DMS53 treated with DMSO at 0.1 percent for 48 hours (cell line): ENCODE measurements around the gene FFAR3.

Experiments
- DNase-seq: peaks from one replicate; lab custom pipeline; 2025; ENCODE audit not compliant: unreplicated experiment; lab: John Stamatoyannopoulos, UW

Gene FFAR3

DNA sequence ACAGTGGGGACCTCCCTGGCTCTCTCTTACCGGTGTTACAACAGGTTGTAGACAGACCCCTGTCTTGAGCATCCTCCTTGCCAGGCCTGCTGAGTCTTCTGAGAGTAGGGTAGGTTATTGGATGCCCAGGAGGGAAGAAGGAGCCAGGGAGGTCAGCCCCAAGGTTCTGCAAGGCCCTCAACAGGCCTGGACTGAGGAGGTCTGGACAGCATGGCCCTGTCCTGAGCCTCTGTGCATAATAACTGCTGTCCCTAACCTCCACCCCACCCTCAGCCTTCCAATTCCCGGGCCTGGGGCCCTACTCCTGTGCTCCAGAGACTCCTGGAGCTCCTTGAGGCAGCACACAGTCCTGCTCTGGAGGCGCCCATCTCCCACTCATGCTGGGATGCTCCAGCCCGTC is 28.9 kb upstream of the FFAR3 start:
- DNase-seq, result no peak

DNA sequence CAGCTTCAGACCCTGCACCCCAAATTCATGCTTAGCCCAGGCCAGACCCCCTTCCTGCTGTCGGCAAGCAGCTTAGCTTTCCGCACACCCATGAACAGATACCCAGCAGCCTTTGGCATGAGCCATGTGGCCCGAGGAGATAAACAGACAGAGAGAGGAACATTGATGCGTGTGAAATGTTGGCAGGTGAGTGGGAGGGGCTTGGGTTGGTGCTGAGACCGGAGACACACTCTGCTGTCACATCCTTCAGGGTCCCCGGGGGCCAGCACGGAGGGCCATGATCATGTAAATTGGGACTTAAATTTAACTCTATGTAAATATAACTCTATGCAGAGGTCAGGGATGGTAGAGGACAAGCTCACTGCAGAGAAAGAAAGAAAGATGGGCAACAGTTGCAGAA is 27.8 kb upstream of the FFAR3 start:
- no peak for DNase-seq

DNA sequence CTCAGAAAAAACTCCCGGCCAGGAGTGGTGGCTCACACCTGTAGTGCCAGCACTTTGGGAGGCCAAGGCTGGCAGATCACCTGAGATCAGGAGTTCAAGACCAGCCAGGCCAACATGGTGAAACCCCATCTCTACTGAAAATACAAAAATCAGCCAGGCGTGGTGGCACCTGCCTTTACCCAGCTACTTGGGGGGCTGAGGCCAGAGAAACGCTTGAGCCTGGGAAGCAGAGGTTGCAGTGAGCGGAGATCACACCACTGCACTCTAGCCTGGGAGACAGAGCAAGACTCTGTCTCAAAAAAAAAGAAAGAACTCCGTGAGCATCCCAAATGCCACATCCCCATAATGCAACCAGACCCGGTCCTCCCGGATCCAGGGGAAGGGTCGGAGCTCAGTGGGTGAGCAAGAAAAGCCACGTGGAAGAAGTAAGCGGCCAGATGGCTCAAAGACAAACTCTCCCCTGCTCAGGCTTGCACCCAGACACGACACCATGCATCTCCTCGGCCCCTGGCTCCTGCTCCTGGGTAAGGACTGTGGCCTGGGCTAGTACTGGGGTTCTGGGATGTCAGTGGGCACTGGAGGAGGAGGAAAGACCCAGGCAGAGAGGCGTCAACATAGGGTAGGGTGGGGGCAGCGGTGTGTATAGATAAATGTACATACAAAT is 26.6 kb upstream of the FFAR3 start:
- no peak for DNase-seq

DNA sequence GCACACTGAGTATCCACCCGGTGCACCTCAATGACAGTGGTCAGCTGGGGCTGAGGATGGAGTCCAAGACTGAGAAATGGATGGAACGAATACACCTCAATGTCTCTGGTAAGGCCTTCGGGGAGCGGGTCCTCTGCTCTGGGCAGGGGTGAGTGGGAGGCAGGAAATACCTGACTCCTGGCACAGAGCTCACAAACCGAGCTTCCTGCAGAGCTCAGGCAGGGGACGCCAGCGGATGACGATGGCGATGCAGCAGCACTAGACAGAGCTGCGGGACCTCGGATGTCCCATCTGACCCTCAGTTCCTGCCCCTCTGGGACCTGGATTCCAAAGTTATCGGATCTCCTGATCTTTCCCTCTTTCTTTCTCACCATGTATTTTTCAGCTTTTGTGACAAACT is 25.4 kb upstream of the FFAR3 start:
- no peak for DNase-seq

- no peak for DNase-seq
These were observed 24.0 kb upstream of the FFAR3 start for GRCh38 chr19:35334144-35334753.

DNA sequence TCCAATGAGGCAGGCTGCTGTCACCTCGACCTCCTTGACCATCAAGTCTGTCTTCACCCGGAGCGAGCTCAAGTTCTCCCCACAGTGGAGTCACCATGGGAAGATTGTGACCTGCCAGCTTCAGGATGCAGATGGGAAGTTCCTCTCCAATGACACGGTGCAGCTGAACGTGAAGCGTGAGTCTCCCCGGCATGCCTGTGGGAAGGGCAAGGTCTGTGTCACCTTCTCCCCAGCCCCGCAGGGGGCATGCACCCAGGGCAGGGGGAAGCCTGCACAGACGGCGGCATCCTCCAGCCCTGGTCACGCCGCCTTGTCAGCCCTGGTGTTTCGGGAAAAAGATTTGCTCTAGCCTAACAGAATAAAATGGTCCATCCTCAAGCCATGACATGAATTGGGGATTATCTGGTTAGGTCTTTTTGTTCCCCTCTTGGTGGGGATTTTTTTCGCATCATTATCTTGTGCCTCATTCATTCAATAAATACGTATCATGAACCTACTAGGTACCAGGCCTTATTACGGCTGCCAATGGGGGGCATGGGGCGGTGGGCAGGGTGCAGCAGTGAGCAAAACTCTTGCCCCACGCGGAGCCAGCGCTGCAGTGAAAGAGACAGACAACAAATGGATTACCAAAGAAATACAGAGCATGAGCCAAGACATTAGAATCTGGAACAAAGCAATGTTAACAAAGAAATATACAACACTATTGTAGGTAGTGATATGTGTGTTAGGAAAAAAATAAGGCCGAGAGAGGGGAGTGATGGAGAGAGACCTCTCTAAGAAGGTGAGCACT is 21.9 kb upstream of the FFAR3 start:
- DNase-seq, result no peak

DNA sequence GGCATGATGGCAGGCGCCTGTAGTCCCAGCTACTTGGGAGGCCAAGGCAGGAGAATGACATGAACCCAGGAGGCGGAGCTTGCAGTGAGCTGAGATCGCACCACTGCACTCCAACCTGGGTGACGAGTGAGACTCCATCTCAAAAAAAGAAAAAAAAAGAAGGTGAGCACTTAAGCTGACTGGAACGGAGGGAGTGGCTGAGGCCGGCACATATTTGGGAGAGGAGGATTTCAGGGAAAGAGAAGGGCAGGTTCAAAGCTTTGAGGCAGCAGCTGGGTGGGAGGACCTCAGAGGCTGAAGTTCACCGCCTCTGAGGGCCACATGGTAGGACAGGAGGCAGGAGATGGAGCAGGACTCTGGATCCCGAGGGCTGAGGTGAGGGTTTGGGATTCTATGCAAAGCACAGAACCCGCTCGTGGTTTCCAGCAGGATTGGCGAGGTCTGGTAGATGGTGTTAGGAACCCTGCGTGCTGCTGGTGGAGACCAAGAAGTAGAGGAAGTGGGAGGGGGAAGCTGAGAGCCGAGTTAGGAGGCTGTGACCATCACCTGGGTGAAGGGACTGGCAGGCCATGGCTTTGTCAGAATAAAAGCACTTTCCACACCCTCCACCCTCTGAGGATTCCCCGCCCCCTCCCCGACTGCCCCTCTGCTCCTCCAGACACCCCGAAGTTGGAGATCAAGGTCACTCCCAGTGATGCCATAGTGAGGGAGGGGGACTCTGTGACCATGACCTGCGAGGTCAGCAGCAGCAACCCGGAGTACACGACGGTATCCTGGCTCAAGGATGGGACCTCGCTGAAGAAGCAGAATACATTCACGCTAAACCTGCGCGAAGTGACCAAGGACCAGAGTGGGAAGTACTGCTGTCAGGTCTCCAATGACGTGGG is 20.9 kb upstream of the FFAR3 start:
- DNase-seq, result no peak

DNA sequence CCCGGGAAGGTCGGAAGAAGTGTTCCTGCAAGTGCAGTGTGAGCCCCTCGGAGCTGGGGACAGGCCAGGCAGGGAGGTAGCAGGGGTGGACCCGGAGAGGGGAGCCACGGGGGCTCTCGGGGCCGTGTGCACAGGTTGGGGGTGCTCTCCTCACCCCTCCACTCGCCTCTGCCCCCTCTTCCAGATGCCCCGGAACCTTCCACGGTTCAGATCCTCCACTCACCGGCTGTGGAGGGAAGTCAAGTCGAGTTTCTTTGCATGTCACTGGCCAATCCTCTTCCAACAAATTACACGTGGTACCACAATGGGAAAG is 20.3 kb upstream of the FFAR3 start:
- DNase-seq, result no peak

GRCh38 chr19:35340431-35340830 is 17.8 kb upstream of the FFAR3 start:
- DNase-seq, result no peak

- no peak for DNase-seq
These were observed 17.3 kb upstream of the FFAR3 start for GRCh38 chr19:35341006-35341405.

DNA sequence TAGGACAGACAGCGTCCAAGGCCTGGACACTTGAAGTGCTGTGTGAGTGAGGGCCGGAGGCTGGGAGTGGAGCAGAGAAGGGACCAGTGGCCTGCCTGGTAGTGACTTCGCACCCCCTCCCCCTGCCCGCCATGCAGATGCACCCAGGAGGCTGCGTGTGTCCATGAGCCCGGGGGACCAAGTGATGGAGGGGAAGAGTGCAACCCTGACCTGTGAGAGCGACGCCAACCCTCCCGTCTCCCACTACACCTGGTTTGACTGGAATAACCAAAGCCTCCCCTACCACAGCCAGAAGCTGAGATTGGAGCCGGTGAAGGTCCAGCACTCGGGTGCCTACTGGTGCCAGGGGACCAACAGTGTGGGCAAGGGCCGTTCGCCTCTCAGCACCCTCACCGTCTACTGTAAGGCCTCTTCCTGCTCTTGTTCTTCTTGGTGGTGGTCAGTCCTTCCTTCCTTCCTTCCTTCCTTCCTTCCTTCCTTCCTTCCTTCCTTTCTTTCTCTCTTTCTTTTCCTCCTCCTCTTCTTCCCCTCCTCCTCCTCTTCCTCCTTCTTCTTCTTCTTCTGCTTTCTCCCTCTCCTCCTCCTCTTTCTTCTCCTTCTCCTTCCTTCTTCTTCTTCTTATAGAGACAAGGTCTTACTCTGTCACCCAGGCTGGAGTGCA is 16.6 kb upstream of the FFAR3 start:
- DNase-seq, result no peak

- no peak for DNase-seq
These were observed 15.8 kb upstream of the FFAR3 start for GRCh38 chr19:35342430-35342829.

DNA sequence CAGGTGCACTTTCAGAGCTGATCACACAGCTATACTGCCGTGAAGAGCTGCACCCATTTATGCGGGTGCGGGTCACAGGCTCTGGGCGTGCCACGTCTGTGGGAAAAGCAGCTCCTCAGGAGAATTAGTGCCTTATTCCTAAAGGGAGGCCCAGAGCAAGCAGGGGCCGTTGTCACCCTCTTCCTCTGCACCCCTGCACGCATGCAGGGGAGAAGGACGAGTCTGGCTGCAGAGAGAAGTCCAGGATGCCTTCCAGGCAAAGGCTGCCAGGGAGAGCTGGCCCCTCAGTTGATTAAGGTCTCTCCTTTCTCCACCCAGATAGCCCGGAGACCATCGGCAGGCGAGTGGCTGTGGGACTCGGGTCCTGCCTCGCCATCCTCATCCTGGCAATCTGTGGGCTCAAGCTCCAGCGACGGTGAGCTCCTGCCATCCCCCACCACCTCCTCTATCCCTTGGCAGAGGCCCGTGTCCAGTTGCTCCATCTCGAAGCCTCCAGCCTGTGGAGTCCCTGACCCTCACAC is 13.7 kb upstream of the FFAR3 start:
- no peak for DNase-seq

DNA sequence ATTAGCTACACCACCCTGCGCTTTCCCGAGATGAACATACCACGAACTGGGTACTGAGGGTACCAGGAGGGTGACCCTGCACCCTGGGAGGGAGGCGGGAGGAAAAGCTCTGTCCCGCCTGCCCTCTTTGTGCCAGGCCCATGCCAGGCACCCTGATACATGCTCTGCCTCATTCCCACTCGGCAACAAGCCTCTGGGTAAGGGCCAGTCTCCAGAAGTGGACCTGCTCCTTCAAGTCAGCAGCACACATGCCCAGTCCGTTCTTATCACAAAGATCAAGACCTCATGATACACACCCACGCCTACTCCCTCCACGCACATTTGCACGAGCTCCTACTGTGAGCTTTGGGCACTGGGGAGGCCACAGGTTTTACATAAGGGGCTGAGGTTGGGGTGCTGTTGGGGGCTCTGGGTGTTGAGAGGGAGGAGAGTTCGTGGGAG is 12.6 kb upstream of the FFAR3 start:
- no peak for DNase-seq

GRCh38 chr19:35346193-35347052 is 11.8 kb upstream of the FFAR3 start:
- no peak for DNase-seq

- no peak for DNase-seq
These were observed 10.9 kb upstream of the FFAR3 start, which contains the start of gene FFAR1 for GRCh38 chr19:35347171-35347929. Gene FFAR1, plus strand, starts transcription at chr19:35347902. Its CDS starts 3,650 bp downstream, at chr19:35351552.

- DNase-seq, result no peak
These were observed 10.3 kb upstream of the FFAR3 start for GRCh38 chr19:35347930-35348298.

- DNase-seq, result peak; percentile 73
These were observed 9.2 kb upstream of the FFAR3 start for GRCh38 chr19:35348911-35349611.
